HepG2 (cell line): ENCODE results near the gene NUP214.

Experiments used
- SPEN ChIP-seq: sonication (generic); formaldehyde crosslinking; IDR thresholded peaks from 2 replicates; pipeline ENCODE4 v1.5.1; 2020; ENCODE audit warnings: low read depth, mild to moderate bottlenecking, missing genetic modification reagents
- ZNF292 ChIP-seq: sonication (generic); formaldehyde crosslinking; IDR thresholded peaks from 2 replicates; pipeline ENCODE4 v1.8.1; 2022; ENCODE audit warnings: mild to moderate bottlenecking, low read depth, missing genetic modification reagents, borderline replicate concordance
- TF ChIP-seq, protein P1 (sequence below): sonication (generic); formaldehyde crosslinking; IDR thresholded peaks from 2 replicates; pipeline ENCODE4 v1.4.0; 2020; ENCODE audit warnings: missing genetic modification reagents
- TF ChIP-seq, protein P2 (sequence below): IDR thresholded peaks from 2 replicates; pipeline ENCODE4 v1.6.1; 2016; ENCODE audit warnings: missing compliant biosample characterization, missing genetic modification reagents, borderline replicate concordance
- TF ChIP-seq, protein P3 (sequence below): sonication (generic); formaldehyde crosslinking; IDR thresholded peaks from 2 replicates; pipeline ENCODE4 v1.5.0; 2020; ENCODE audit warnings: mild to moderate bottlenecking, missing genetic modification reagents, moderate library complexity

DNA sequence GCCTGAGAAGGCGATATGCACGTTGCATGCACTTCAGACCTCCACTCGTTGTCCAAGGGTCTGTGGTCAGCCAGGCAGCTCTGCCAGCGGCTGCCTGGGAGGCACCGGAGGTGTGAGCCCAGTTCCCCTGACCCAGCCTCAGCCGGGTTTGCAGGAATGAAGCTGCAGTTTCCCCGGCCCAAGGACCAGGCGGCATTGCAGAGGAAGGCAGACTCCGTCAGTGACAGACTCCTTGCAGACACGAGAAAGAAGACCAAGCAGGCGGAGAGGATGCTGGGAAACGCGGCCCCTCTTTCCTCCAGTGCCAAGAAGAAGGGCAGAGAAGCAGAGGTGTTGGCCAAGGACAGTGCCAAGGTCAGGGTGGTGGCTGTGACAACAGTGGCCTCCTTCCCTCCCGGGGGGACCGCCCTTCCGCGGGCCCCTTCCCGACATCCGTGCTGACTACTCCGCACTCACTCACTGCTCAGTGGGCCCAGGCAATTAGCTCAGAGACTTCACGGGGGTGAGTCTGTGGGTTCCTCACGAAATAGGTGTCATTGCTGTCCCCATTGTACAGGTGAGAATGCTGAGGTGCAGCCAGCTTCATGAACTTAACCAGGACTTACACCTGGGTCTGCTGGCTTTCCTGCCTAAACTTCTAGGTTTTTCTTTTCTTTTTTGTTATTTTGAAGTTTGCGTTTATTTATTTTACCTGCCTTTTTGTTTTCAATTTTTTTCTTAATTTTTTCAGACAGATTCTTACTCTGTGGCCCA, 39.8 kb upstream of the NUP214 start:
- TF ChIP-seq, protein P1, sequence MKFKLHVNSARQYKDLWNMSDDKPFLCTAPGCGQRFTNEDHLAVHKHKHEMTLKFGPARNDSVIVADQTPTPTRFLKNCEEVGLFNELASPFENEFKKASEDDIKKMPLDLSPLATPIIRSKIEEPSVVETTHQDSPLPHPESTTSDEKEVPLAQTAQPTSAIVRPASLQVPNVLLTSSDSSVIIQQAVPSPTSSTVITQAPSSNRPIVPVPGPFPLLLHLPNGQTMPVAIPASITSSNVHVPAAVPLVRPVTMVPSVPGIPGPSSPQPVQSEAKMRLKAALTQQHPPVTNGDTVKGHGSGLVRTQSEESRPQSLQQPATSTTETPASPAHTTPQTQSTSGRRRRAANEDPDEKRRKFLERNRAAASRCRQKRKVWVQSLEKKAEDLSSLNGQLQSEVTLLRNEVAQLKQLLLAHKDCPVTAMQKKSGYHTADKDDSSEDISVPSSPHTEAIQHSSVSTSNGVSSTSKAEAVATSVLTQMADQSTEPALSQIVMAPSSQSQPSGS (CRISPR knock-in tag): no peak
- TF ChIP-seq SPEN: no peak
- TF ChIP-seq, protein P2, sequence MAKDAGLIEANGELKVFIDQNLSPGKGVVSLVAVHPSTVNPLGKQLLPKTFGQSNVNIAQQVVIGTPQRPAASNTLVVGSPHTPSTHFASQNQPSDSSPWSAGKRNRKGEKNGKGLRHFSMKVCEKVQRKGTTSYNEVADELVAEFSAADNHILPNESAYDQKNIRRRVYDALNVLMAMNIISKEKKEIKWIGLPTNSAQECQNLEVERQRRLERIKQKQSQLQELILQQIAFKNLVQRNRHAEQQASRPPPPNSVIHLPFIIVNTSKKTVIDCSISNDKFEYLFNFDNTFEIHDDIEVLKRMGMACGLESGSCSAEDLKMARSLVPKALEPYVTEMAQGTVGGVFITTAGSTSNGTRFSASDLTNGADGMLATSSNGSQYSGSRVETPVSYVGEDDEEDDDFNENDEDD (CRISPR knock-in tag): no peak
- TF ChIP-seq, protein P3, sequence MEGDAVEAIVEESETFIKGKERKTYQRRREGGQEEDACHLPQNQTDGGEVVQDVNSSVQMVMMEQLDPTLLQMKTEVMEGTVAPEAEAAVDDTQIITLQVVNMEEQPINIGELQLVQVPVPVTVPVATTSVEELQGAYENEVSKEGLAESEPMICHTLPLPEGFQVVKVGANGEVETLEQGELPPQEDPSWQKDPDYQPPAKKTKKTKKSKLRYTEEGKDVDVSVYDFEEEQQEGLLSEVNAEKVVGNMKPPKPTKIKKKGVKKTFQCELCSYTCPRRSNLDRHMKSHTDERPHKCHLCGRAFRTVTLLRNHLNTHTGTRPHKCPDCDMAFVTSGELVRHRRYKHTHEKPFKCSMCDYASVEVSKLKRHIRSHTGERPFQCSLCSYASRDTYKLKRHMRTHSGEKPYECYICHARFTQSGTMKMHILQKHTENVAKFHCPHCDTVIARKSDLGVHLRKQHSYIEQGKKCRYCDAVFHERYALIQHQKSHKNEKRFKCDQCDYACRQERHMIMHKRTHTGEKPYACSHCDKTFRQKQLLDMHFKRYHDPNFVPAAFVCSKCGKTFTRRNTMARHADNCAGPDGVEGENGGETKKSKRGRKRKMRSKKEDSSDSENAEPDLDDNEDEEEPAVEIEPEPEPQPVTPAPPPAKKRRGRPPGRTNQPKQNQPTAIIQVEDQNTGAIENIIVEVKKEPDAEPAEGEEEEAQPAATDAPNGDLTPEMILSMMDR (CRISPR knock-in tag): no peak
- no peak for TF ChIP-seq ZNF292 (CRISPR knock-in tag)
